HG03575 (cell line): ENCODE data around the gene TSPAN1.

Source experiments
- ATAC-seq: cut with Tn5 transposase; IDR thresholded peaks from one replicate; pipeline ENCODE4 v1.9.1; 2021; ENCODE audit not compliant: unreplicated experiment, insufficient number of reproducible peaks, low FRiP score; ENCODE audit errors: extremely low read depth

The TSPAN1 gene

GRCh38 chr1:46174448-46175231 is at the start of gene TSPAN1:
Gene TSPAN1, plus strand, starts transcription at chr1:46175087. Its CDS starts 6,021 bp downstream, at chr1:46181108.
- ATAC-seq = no peak

DNA sequence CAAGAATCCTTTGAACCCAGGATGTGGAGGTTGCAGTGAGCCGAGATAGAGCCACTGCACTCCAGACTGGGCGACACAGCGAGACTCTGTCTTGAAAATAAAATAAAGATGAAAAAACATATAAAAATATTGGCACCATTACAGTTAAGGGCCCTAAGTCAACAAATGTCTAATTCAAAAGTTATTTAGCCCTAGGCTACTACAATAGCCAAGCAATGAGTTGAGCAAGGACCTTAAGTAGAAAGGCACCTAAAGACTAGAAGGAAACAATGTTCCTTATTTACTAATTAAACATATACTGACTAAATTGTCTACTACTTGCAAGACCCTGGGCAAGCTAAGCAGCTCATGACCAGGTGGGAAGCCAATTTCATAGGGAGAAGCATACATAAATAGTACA is 46.5 kb upstream of the TSPAN1 start:
- no peak for ATAC-seq

DNA sequence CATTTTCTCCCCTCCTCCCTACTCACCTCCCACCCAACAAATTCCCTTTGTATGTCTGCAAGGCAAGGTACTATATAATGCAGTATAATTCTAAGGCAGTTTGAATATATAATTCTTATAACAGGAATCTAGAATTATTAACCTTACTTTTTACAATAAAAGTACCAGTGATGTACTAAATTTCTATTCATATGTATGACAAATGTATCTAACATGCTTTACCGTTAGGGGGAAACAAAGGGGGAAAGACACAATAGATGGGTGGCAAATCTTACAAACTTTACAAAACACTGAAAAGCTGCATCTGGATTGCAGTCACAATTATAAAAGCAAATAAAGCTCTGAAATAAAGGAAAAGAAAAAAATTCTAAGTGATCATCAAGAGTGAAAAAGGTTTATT is 44.8 kb upstream of the TSPAN1 start:
- ATAC-seq = no peak

- no peak for ATAC-seq
These were observed 44.3 kb upstream of the TSPAN1 start for GRCh38 chr1:46130606-46131005.

DNA sequence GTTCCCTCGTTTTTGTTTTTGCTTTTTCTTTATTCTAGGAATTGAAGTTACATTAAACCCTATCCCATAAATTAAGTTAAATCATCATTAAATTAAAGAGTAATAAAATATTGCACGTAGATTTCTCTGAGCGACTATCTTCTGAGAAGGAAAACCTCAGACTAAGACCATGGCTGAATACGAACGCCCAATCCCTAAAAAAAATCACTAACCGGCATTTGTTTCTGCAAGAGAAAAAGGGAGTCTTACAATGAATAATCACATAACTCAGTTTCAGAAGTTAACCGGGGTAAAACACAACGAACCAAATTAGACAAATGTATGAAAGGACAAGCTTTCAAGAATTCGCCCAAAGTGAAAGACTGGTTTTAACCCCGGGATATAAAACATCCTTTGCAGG is 43.8 kb upstream of the TSPAN1 start:
- ATAC-seq = no peak

DNA sequence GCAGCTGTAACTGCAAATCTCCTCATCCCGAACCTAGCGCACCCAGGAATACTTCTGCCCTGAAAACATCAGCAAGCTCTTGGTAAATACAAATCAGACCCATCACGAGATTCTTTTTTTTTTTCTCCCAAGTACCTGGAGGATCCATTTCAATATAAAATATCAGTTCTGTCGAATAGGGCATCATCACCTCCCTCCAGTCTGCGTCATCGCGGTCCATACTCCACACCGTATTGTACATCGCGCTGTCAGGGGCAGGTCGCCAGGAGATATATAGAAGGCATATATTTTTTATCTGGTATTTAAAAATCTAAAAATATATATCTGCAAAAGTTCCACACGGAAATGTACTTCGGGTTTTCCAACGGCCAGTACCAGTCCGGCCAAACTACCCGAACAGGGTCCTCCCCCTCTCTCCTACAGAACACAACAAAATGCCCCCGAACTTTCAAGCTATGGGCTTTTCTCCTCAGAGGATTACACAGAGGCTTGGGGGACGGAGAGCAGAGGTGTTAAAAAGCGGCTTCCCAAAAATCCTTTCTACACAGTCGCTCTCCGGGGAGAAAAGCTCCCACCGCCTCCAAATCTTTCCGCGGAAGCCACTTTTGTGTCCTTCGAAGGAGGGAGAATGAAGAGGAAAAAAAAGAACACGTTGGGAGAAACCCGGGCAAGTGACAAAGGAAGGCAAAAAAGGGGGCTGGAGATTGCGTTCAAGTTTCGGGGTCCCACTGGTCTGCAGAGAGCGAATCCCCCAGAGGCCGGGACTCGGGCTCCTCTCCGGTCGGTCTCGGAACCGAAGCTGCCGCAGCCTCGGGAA is 43.0 kb upstream of the TSPAN1 start:
- no peak for ATAC-seq

DNA sequence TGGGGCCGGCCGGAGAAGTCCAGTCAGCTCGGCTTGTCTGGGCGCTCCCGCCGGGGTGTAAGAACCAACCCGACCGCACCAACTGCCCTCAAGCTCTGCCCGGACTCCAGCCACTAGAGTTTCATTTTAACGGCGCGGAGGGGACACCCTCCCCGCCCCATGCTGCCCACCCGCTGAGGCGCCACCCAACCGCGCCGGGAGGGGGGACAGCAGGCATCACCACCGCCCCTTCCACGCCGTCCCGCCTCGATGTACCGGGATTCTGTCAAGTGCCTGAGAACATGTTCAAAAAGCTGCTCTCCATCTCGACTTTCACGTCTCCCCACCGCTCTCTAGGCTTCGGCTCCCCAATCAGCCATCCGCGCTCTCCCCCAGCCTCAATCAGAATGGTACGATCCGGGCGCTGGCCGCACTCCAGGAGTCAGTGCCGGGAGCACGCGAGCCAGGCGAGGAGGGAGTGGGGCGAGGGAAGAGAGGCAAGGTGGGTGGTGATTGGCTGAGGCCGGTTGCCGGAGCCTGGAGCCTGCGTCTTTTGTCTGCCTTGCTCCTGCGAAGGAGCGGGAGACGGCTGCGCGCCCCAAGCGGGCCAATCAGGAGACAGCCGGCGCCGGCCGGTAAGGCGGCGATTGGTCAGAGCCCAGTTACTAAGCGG is 42.2 kb upstream of the TSPAN1 start, which contains the start of gene PIK3R3:
Gene PIK3R3 (minus strand): TSS at position 101 of the 652 bp plus-strand sequence. CDS start 677 bp downstream, outside the sequence.
- ATAC-seq = peak; percentile 50

DNA sequence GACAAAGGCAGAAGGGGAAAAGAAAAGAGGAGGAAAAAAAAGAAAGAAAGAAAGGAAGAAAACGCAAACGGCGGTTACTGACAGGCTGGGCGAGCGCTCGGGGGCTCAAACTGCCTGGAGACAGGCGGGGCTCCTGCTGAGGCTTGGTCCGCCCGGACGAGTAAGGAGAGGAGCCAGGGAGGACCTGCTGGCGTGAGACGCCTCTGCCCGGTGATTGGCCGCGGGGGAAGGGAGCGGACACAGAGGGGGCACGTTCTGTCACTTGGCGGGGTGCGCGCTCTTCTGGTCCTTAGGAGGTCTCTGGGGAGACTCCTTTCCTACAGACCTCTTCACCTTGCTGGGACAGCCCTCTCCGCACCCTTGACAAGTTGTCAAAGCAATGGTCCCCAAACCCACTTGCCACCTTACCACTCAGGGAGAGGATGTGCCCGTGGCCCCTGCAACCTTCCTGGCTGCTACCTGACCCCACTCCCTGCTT is 41.7 kb upstream of the TSPAN1 start:
- ATAC-seq = peak; percentile 15

GRCh38 chr1:46133781-46134350 is 41.0 kb upstream of the TSPAN1 start:
- ATAC-seq = no peak

- ATAC-seq = no peak
These were observed 40.1 kb upstream of the TSPAN1 start for GRCh38 chr1:46134660-46135331.

GRCh38 chr1:46136711-46137110 is 38.2 kb upstream of the TSPAN1 start:
- no peak for ATAC-seq

DNA sequence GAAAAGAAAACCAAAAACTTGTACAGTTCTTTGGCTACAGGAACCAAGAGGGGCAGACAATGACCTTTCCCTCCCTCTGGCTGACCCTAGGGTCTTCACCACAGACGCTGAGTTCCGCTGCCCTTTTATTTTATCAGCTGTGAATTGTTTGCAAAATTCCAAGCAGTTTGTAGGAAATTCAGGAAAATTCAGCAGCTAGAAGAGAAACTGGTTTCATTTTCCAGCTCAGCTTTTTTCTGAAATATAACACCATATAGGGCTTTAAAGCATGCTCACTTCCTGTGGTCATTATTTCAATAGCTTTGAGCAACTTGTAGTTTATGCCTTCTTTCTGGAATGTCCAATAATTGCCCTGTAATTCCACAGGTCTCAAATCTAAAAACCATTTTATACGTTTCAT is 37.0 kb upstream of the TSPAN1 start:
- no peak for ATAC-seq

DNA sequence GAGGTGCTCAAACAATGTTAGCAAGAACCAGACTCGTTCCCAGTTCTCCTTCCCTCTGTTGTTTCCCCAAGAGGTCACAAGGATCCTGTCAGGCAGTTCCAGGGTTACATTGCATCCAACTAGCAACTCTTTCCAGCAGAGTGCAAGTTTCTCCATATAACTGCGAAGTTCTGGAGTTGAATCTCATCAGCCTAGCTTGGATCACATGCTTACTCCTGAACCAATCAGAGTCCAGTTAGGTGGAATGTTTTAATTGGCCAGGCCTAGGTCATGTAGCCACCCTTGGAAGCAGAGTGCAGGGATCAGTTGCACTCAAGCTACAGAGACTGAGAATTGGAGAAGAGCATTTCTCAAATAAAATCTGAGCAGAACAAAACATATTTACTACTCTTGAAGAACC is 26.6 kb upstream of the TSPAN1 start:
- ATAC-seq = no peak

GRCh38 chr1:46150085-46150484 is 24.8 kb upstream of the TSPAN1 start:
- no peak for ATAC-seq

- no peak for ATAC-seq
These were observed 22.9 kb upstream of the TSPAN1 start for GRCh38 chr1:46152016-46152415.

DNA sequence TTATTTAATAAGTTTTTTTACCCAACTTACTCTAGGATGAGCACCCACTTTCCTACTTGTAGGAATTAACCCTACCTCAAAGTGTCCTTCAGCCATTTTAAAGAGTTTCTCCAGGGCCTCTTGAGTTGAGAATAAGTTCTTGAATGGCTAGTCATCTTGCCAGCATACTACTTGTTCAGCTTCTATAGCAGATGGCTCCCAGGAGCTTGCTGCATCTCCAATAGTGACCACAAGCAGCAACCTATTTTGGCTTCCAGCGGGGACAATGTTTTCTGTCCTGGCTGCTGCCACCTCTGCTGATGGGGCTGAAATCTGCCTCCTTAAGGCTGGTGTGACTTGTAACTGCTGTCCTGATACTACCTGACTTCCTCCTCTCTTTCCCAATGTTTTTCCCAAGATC is 21.7 kb upstream of the TSPAN1 start:
- ATAC-seq = no peak

GRCh38 chr1:46153732-46154131 is 21.2 kb upstream of the TSPAN1 start:
- no peak for ATAC-seq

DNA sequence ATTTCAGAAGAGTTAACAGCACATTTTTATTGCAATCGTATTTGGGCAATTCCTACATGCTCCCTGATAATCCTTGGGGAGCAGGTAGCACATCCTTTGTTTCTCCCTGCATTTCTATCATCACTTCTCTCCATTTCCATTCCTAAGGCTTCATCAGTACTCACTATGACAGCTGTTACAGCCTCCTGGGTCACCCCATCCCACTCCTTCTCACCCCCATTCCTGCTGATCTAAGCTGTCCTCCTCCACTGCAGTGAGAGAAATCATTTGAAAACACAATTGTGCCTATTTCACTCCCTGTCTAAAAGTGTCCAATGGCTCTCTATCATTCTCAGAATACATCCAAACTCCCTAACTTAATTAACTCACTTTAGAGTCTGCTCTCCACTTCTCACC is 17.0 kb upstream of the TSPAN1 start:
- no peak for ATAC-seq
